Testis (tissue), 3 donors: ENCODE measurements around the gene GRIK4. TPM values are rescaled to one million over a fixed set of nuclear protein-coding genes. Genes with fewer than 3 reads are reported as not detected.

Experiments
- DNase-seq: peaks from one replicate; pipeline ENCODE4 v3.0.0-alpha.2; 2019
- H3K27ac ChIP-seq, 2 donors: fragments of 200-600 bp; sonication (generic); one replicate each; pipeline ENCODE4 v1.5.1; 2019
- H3K27me3 ChIP-seq: fragments of 200-600 bp; sonication (generic); one replicate; pipeline ENCODE4 v1.5.1; 2019
- H3K36me3 ChIP-seq: fragments of 200-600 bp; sonication (generic); one replicate; pipeline ENCODE4 v1.5.1; 2017; ENCODE audit warnings: low read depth; ENCODE audit errors: missing control alignments
- H3K4me1 ChIP-seq: fragments of 200-600 bp; sonication (generic); one replicate; pipeline ENCODE4 v1.5.1; 2019
- H3K4me3 ChIP-seq, 2 donors: fragments of 200-600 bp; sonication (generic); one replicate each; pipeline ENCODE4 v1.5.1; 2017 to 2019
- H3K9me3 ChIP-seq: fragments of 200-600 bp; sonication (generic); one replicate; pipeline ENCODE4 v1.5.1; 2017
- CTCF ChIP-seq, 3 experiments: fragments of 450-650 bp in 2 of 3; fragments of 200-600 bp in 1 of 3; sonication (generic) in 1 of 3; IDR thresholded peaks; one replicate each; pipeline ENCODE4 v1.5.1; 2016 to 2019; ENCODE audit warnings: antibody characterized with exemption in 3 of 3, mild to moderate bottlenecking in 2 of 3, moderate library complexity in 1 of 3
- POLR2A ChIP-seq: fragments of 450-650 bp; IDR thresholded peaks from one replicate; pipeline ENCODE4 v1.6.1; 2017; ENCODE audit warnings: antibody characterized with exemption, mild to moderate bottlenecking, moderate library complexity
- WGBS, 2 donors: methylation state at CpG; one replicate each; pipeline ENCODE4 v1.1.5; 2018; 5-methylcytosine and 5-hydroxymethylcytosine counted together
- intact Hi-C: fragments of 100-400 bp; cut with DNase I; formaldehyde crosslinking; loops from one replicate; pipeline ENCODE4 v1.15.1; 2023; ENCODE audit warnings: low total_unique reads
- polyA plus RNA-seq: library from polyadenylated mRNA; stranded (reverse); fragments of 350-450 nt; fragmentation: Illumina TruSeq; extraction: RNeasy Lipid Tissue Mini Kit (QIAGEN cat#74804); gene quantifications from one replicate; pipeline ENCODE4 v1.2.3, GENCODE V29; 2014; ENCODE audit warnings: low read depth, low replicate concordance; ENCODE audit not compliant: insufficient read depth
- total RNA-seq, 2 donors: library from RNA; depleted of rRNA; stranded (reverse); fragments of >200 nt; gene quantifications; one replicate each; pipeline ENCODE4 v1.2.3, GENCODE V29; 2016

Gene GRIK4
- total and polyA plus RNA-seq, 3 donors from 2014 or later: 2.6 to 3.0 (median 2.6) TPM

- Histone ChIP-seq H3K4me3 (no peak overlapping the region), H3K36me3 (no peaks in the 10 kb centered on the region), H3K9me3 (no peaks in the 10 kb centered on the region), H3K27ac (no peak overlapping the region), H3K27me3 (no peaks in the 10 kb centered on the region), H3K4me1 (no peaks in the 10 kb centered on the region)
- TF ChIP-seq POLR2A (no peak), CTCF (IDR thresholded peaks at IDR 0.05) (no peak)
- DNase-seq: no peak
- intact Hi-C loops: no loop called here
- WGBS, 2 donors: 85 to 91% methylated on average over 2 of the region's 2 CpGs
These were observed 298.7 kb downstream of the GRIK4 start for GRCh38 chr11:120810251-120810650.

- no peak for DNase-seq
- Histone ChIP-seq H3K4me1 (no peaks in the 10 kb centered on the region), H3K36me3 (no peaks in the 10 kb centered on the region), H3K4me3 (no peak overlapping the region), H3K9me3 (no peaks in the 10 kb centered on the region), H3K27ac (no peak overlapping the region), H3K27me3 (no peaks in the 10 kb centered on the region)
- intact Hi-C loops: no loop called here
- 96 to 99% methylated on average over 5 of the region's 5 CpGs for WGBS, 2 donors
- no peak for TF ChIP-seq CTCF (IDR thresholded peaks at IDR 0.05)
- no peak for TF ChIP-seq POLR2A
These were observed 299.7 kb downstream of the GRIK4 start for GRCh38 chr11:120811199-120811598.

- no peak for DNase-seq
- Histone ChIP-seq H3K9me3 (no peaks in the 10 kb centered on the region), H3K27me3 (no peaks in the 10 kb centered on the region), H3K4me1 (no peaks in the 10 kb centered on the region), H3K36me3 (no peaks in the 10 kb centered on the region), H3K27ac (no peak overlapping the region), H3K4me3 (no peak overlapping the region)
- intact Hi-C loops: no loop called here
- WGBS, 2 donors: 90 to 91% methylated on average over 5 of the region's 5 CpGs
- TF ChIP-seq CTCF (IDR thresholded peaks at IDR 0.05) (no peak), POLR2A (no peak)
These were observed 300.2 kb downstream of the GRIK4 start for GRCh38 chr11:120811731-120812130.

- intact Hi-C loops: no loop called here
These were observed 303.2 kb downstream of the GRIK4 start for GRCh38 chr11:120814531-120815318.

More at GRCh38 chr11:120814531-120815318, 303.2 kb downstream of the GRIK4 start:
- TF ChIP-seq POLR2A (no peak), CTCF (IDR thresholded peaks at IDR 0.05) (no peak)
- no peaks in the 10 kb centered on the region for H3K9me3 ChIP-seq
- H3K27me3 ChIP-seq: no peaks in the 10 kb centered on the region
- H3K27ac ChIP-seq: no peak overlapping the region
- 88% methylated on average over 21 of the region's 21 CpGs for WGBS, 2 donors
- H3K36me3 ChIP-seq: no peaks in the 10 kb centered on the region
- H3K4me1 ChIP-seq: no peaks in the 10 kb centered on the region
- H3K4me3 ChIP-seq: no peak overlapping the region
- no peak for DNase-seq
